ENCODE data around the gene TACC2.

TACC2 gene

GRCh38 chr10:122285506-122286444, 296.8 kb downstream of the TACC2 start:
- no peak for DNase-seq

- no peak for DNase-seq
Measured at GRCh38 chr10:122286867-122287266, 297.9 kb downstream of the TACC2 start.

- no peak for DNase-seq
Measured at GRCh38 chr10:122287570-122287969, 298.6 kb downstream of the TACC2 start.

- DNase-seq: no peak
Measured at GRCh38 chr10:122288262-122288661, 299.3 kb downstream of the TACC2 start.

DNA sequence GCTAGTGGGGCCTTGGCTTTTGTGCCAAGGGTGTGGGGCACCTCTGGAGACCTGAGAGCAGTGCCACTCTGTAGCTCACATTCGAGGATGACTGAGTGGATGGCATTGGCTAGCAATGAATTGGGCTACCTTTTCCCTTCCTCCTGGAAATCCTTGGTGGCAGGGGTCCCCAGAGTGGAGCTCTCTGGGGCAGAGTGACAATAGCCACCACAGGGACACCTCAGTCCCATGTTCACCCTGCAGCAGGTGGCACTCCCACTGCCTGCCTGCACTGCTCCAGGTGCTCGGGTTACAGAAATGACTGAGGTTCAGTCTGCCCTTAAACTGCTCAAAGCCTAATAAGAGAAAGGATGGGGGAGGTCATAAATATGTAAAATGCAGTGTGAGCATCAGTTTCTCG, 300.0 kb downstream of the TACC2 start:
- DNase-seq: no peak

- no peak for DNase-seq
Measured at GRCh38 chr10:122290334-122290733, 301.4 kb downstream of the TACC2 start.

- DNase-seq: no peak
Measured at GRCh38 chr10:122290833-122291532, 302.0 kb downstream of the TACC2 start.

- no peak for DNase-seq
Measured at GRCh38 chr10:122291739-122292138, 302.8 kb downstream of the TACC2 start.

GRCh38 chr10:122292376-122292775, 303.4 kb downstream of the TACC2 start:
- DNase-seq: no peak

- DNase-seq: no peak
Measured at GRCh38 chr10:122293156-122293960, 304.4 kb downstream of the TACC2 start.

DNA sequence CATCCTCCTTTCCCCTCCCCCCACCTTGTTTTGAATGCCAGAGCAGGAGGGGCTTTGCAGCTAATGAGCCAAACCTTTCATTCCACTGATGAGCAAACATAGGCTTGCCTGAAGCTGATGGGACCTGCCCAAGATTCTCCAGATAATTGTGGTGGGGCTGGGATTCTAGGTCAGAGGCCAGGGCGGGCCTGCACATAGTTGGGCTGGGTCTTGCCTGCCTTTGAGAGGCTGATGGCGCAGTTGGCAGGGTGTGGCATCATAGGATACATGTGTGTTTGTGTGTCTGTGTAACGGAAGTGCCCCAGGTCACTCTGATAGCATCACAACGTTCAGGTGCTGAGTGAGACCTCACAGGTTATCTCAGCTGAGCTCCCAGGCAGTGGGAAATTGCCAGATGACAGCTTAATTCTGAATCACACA, 305.0 kb downstream of the TACC2 start:
- DNase-seq: no peak

DNA sequence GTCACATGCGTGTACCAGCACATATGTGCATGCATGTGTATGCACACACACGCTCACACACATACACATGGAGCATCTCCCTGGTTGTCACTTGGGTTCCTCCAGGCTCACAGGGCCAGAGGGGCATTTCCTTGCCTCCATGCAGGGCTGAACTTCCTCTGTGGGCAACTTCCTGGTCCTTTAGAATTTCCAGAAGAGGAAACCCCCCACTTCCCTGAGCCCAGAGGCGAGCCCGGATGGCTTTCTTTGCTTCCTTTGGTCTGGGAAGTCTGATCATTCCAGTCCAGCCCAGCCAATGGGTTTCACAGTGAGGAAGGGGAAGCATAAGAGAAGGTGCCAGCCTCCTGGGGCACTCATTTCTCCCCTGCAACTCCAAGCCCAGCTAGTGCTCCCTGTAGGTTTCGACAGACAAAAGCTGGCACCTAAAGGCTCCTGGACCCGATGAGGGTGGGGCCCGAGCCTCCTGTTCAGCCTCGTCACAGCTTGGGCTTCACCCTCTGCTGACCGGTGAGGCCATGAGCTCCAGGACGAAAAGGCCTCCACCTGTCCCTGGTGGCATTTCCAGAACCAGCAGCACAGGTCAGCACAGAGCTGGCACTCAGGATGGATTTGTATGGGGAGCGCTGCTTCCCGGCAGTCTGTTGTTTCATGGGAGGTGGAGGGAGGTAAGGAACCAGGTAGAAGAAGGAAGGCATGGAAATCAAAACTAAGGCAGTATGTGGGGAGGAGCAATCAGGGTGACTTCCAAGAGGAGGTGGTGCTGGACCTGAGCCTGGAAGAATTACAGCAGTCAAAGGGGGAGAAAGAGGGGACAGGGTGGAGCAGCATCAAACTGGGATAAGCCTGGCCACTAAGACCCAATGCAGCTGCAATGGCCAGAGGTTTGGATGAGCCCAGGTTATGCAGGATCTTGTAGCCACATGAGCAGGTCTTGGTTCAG, 305.8 kb downstream of the TACC2 start:
- no peak for DNase-seq

DNA sequence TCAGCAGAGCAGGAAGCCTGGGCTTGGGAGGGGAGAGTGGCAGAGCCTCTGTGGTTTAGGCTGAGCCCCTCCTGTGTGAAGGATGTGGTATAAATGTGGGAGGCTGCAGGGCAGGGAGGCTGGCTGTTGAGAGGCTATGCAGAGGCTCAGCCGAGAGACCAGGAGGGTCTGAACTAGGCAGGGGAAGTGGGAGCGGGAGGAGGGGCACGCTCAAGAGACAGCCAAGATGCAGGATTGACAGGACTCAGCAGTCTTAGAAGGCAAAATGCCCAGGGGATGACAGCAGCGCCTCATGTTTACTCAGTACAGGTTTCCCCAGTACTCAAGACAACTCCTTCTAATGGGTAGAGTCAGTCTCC, 306.5 kb downstream of the TACC2 start:
- DNase-seq: no peak

- no peak for DNase-seq
Measured at GRCh38 chr10:122296363-122297120, 307.6 kb downstream of the TACC2 start.

- DNase-seq: no peak
Measured at GRCh38 chr10:122297583-122297982, 308.6 kb downstream of the TACC2 start.

GRCh38 chr10:122298206-122298597, 309.2 kb downstream of the TACC2 start:
- no peak for DNase-seq

DNA sequence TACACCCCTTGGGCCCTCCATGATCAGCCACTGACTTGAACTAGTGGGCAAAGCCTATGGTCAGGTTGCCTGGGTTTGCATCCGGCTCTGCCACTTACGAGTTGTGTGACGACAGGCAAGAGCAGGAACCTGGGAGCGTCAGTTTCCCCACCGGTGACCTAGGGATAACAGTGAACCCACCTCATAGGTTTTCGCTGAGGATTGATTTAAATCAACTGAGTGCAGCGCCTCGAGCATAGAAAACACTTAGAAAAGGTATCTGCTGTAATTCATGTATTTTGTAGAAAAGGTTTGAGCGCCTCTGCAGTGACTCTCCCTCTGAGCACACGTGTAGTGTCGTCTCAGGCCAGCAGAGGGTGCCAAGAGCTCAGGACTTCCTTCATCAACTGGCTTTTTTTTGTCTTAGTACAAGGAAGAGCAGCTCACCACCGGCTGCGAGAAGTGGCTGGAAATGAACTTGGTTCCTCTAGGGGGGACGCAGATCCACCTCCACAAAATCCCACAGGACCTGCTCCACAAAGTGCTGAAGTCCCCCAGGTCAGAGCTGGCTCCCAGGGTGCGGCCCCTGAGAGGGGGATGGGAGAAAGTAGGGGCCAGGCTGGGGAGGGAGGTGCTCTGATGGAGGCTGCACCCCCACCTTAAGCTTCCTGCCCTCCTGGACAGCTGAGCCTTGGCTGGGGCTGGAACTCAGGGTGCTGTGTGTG, 309.8 kb downstream of the TACC2 start:
- peak; percentile 78 for DNase-seq

DNA sequence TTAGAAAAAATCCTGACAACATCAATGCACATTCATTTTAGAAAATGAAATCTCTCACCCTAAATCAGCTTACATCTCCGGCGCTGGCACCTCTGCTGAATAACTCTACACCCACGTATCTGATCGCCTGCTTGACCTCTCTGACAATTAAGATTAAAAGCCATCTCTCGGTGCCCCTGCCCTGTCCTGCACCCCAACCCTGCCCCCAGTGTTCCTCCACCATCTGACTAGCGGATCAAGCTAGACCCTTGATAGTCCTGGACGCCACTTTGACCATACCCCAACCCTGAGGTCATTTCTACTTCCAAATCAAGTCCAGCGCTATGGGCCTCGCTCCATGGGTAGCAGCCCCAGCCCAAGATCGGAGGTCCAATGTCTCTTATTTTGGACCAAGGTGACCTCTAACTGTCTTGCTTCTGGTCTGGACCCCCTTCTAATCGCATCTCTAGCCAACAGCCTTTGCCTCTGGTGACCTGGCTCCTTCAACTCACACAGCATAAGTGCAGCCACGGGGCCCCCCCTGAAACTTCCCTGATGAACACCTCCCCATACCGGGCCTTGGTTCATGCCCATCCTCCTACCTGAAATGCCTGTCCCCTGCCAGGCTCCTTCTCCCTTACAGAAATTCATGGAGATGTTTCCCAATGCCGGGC, 310.6 kb downstream of the TACC2 start:
- no peak for DNase-seq

GRCh38 chr10:122301055-122301810, 312.3 kb downstream of the TACC2 start:
- DNase-seq: no peak

- no peak for DNase-seq
Measured at GRCh38 chr10:122301811-122302115, 312.8 kb downstream of the TACC2 start.
